Stimulated activated CD4-positive, alpha-beta T cell treated with anti-CD3 and anti-CD28 coated beads, TNF-alpha, amount 100 ng/mL, for 48 hours (primary cell): ENCODE data around the gene ADAR.
"Not testable (repeated sequence)": the region's sequence is repeated elsewhere in the genome, so short reads cannot be mapped to it uniquely, and the experiment has no call there.

Experiments
- DNase-seq, 3 donors: peaks; one replicate each; pipeline ENCODE4 v3.0.0-alpha.2; 2020; ENCODE audit warnings: low read depth in 3 of 3

The ADAR gene

GRCh38 chr1:154607609-154608396, at the start of gene ADAR:
Gene ADAR, minus strand, starts transcription at chr1:154608186. Its CDS starts 180 bp downstream, at chr1:154608006.
- peak; percentile 77 to 89 (median 79) for DNase-seq

GRCh38 chr1:154657556-154657955, 49.6 kb upstream of the ADAR start:
- no peak for DNase-seq

GRCh38 chr1:154652893-154653292, 44.9 kb upstream of the ADAR start:
- DNase-seq = no peak

GRCh38 chr1:154644724-154645123, 36.7 kb upstream of the ADAR start:
- not testable (repeated sequence) for DNase-seq

- no peak for DNase-seq
Measured at GRCh38 chr1:154641534-154641933, 33.5 kb upstream of the ADAR start.

GRCh38 chr1:154639876-154640275, 31.9 kb upstream of the ADAR start:
- DNase-seq = no peak

- no peak for DNase-seq
Measured at GRCh38 chr1:154635171-154635570, 27.2 kb upstream of the ADAR start.

GRCh38 chr1:154629675-154630073, 21.7 kb upstream of the ADAR start:
- no peak for DNase-seq

GRCh38 chr1:154629061-154629674, 21.2 kb upstream of the ADAR start:
- DNase-seq = no peak

GRCh38 chr1:154628121-154628405, 20.1 kb upstream of the ADAR start:
- no peak for DNase-seq

GRCh38 chr1:154627257-154628120, 19.5 kb upstream of the ADAR start:
- peak; percentile 85 to 93 (median 88) for DNase-seq

- DNase-seq = no peak
Measured at GRCh38 chr1:154626456-154627256, 18.7 kb upstream of the ADAR start.

- no peak for DNase-seq
Measured at GRCh38 chr1:154624746-154625643, 17.0 kb upstream of the ADAR start.

- DNase-seq = no peak
Measured at GRCh38 chr1:154623358-154623757, 15.4 kb upstream of the ADAR start.

GRCh38 chr1:154622503-154623039, 14.6 kb upstream of the ADAR start:
- no peak for DNase-seq

GRCh38 chr1:154621875-154622274, 13.9 kb upstream of the ADAR start:
- no peak for DNase-seq

- DNase-seq = no peak
Measured at GRCh38 chr1:154620751-154621150, 12.8 kb upstream of the ADAR start.

- DNase-seq = no peak
Measured at GRCh38 chr1:154619181-154619948, 11.4 kb upstream of the ADAR start.

- DNase-seq = no peak
Measured at GRCh38 chr1:154616659-154617345, 8.8 kb upstream of the ADAR start.
